ENCODE results near the gene SUGCT.
A peak's percentile ranks its signal among the peaks of the same experiment; 100 is the strongest.

Gene SUGCT

DNA sequence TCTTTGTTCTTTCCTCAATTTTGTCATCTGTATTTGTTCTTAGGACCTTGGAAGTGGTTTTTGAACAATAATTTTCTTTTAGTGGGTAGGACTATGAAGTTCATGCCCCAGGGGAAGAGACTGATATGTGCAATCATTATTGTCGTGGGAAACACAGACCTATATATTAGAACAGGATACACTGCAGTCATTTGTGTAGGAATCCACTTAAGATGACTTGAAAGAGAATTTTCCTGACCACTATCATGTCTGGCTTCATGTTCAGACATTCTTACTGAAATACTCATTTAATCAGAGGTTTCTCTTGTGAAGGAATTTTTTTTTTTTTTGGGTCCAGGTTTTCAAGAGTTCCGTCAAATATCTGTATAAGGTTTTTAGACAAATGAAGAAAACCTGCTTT is 163.6 kb downstream of the SUGCT start:
- Histone ChIP-seq H3K36me3 (ENCODE audit: control insufficient read depth, insufficient read depth, low read length) (no peaks in the 10 kb centered on the region), H3K4me1 (ENCODE audit: control insufficient read depth, insufficient read depth, low read length, poor library complexity, severe bottlenecking) (peaks cover 21% of the 10 kb centered on the region), H3K27ac (ENCODE audit: low read depth, low read length, severe bottlenecking) (peak overlapping the region; percentile 85), H3K4me3 (ENCODE audit: extremely low read depth, insufficient read depth, low read length, poor library complexity, severe bottlenecking) (no peak overlapping the region), H3K9me3 (ENCODE audit: control insufficient read depth, low read length) (peaks cover 7% of the 10 kb centered on the region)
- WGBS, 2 experiments (ENCODE audit: insufficient coverage in 2 of 2), result no CpG with 5 or more reads among the region's 2 CpGs

DNA sequence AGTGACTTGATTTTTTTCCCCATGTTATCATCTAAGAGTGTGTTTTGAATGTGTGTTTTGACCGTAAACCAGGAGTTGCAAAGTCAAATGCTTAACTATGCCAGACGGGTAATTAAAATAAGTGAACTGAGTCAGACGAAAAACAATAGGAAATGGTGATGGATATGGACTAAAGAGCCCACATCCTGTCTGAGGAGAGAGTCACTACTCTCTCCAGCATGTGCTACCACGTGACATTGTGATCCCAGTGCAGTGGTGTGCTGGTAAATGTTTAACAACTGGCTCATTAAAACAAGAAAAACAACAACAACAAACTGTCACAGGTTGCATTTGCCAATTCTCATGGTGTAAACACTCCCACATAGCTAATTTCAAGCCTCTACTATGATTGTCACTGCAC is 164.3 kb downstream of the SUGCT start:
- WGBS, 2 experiments (ENCODE audit: insufficient coverage in 2 of 2), result 75 to 84% methylated on average over 3 of the region's 4 CpGs
- Histone ChIP-seq H3K36me3 (ENCODE audit: control insufficient read depth, insufficient read depth, low read length) (no peaks in the 10 kb centered on the region), H3K9me3 (ENCODE audit: control insufficient read depth, low read length) (peaks cover 7% of the 10 kb centered on the region), H3K4me3 (ENCODE audit: extremely low read depth, insufficient read depth, low read length, poor library complexity, severe bottlenecking) (no peak overlapping the region), H3K27ac (ENCODE audit: low read depth, low read length, severe bottlenecking) (peak overlapping the region; percentile 85), H3K4me1 (ENCODE audit: control insufficient read depth, insufficient read depth, low read length, poor library complexity, severe bottlenecking) (peaks cover 21% of the 10 kb centered on the region)

DNA sequence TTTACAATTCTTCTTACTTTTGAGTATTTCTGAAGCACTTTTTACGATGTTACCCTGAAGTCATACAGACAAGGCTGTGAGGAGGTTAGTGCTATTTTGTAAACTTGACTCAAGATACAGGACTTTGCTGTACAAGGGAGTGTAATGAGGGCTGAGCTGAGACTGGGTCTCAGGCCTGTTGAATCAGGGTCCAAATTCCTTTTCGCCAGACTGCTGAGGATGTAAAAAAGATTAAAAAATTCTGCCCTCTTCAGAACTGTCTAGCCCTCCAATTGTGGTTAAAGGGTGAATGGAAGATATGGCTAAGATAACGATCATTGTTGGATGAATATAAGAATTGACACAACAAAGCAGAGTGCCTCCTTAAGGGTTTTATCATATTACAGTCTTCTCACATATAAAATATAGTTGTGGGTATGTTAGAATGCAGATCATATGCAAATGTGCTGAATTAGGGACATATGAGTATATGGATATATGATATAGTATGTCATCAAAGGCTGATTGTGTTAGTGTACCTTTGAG is 165.4 kb downstream of the SUGCT start:
- Histone ChIP-seq H3K36me3 (ENCODE audit: control insufficient read depth, insufficient read depth, low read length) (no peaks in the 10 kb centered on the region), H3K9me3 (ENCODE audit: control insufficient read depth, low read length) (peaks cover 7% of the 10 kb centered on the region), H3K27ac (ENCODE audit: low read depth, low read length, severe bottlenecking) (no peak overlapping the region), H3K4me1 (ENCODE audit: control insufficient read depth, insufficient read depth, low read length, poor library complexity, severe bottlenecking) (peaks cover 24% of the 10 kb centered on the region), H3K4me3 (ENCODE audit: extremely low read depth, insufficient read depth, low read length, poor library complexity, severe bottlenecking) (no peak overlapping the region)
- 90 to 100% methylated on average over 1 to 2 of the region's 3 CpGs for WGBS, 2 experiments (ENCODE audit: insufficient coverage in 2 of 2)

DNA sequence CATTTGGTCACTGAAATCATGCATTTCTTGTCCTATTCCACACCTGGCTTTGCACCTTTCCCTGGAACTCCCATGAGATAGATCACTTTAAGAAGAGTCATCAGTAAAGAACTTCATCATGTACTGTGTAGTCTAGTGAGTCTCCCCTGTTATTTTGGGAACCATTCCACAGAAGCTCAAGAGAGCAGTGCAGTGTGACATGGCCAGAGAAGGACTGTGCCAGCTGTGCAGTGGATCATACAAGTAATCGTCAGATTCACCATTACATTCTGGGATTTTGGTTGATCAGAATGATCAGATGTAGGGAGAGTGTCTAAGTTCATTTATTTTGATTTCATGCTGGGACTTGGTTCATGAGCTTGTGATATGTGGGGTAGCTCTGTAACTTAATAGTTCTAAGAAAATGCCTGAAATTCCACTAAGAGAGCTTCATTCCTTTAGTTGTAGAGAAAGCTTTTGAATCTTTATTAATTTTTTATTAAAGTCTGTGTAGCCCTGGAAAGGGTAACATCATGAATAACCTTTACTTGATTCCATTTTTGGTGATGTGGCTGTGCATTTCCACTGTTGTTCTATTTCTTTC is 166.8 kb downstream of the SUGCT start:
- WGBS, 2 experiments (ENCODE audit: insufficient coverage in 2 of 2), result 88 to 100% methylated on average over 1 of the region's 1 CpG
- no peak overlapping the region for H3K27ac ChIP-seq (ENCODE audit: low read depth, low read length, severe bottlenecking)
- H3K9me3 ChIP-seq (ENCODE audit: control insufficient read depth, low read length), result peaks cover 7% of the 10 kb centered on the region
- H3K4me3 ChIP-seq (ENCODE audit: extremely low read depth, insufficient read depth, low read length, poor library complexity, severe bottlenecking), result no peak overlapping the region
- no peaks in the 10 kb centered on the region for H3K36me3 ChIP-seq (ENCODE audit: control insufficient read depth, insufficient read depth, low read length)
- H3K4me1 ChIP-seq (ENCODE audit: control insufficient read depth, insufficient read depth, low read length, poor library complexity, severe bottlenecking), result peaks cover 26% of the 10 kb centered on the region

DNA sequence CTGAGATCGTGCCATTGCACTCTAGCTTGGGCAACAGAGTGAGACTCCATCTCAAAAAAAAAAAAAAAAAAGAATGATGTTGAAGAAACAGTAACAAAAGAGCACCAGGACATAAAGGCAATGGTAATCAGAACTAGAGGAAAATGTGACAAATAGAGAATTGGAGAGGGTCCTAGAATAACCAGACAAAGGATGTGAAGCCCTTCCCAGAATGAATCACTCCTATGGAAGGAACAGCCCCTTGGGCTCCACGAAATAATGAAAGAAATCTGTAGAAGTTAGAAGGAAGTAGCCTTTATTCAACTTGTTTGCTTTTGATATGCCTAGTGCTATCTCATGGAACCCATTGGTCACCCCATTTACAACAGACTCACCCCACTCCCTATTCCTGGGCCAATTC is 169.2 kb downstream of the SUGCT start:
- no peak overlapping the region for H3K4me3 ChIP-seq (ENCODE audit: extremely low read depth, insufficient read depth, low read length, poor library complexity, severe bottlenecking)
- H3K4me1 ChIP-seq (ENCODE audit: control insufficient read depth, insufficient read depth, low read length, poor library complexity, severe bottlenecking), result peaks cover 12% of the 10 kb centered on the region
- H3K27ac ChIP-seq (ENCODE audit: low read depth, low read length, severe bottlenecking), result no peak overlapping the region
- WGBS, 2 experiments (ENCODE audit: insufficient coverage in 2 of 2), result no CpG with 5 or more reads among the region's 2 CpGs
- H3K9me3 ChIP-seq (ENCODE audit: control insufficient read depth, low read length), result peaks cover 7% of the 10 kb centered on the region
- H3K36me3 ChIP-seq (ENCODE audit: control insufficient read depth, insufficient read depth, low read length), result no peaks in the 10 kb centered on the region

DNA sequence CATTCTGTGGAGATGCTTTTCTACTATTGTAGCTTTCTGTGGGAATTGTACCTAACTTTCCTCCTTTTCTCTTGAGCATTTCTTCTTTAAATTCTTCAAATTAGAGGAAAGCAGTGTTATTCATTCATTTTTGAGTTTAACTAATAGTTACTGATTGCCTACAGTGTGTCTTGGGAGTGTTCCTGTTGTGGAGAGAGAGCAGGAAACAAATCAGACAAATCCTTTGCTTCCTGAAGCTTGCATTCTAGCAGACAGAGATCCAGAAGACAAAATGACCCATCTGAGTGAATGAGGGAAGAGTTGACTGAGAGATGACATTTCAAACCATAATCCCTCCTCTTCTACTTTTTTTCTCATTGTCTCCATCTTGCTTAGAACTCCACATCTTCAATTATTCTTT is 170.4 kb downstream of the SUGCT start:
- Histone ChIP-seq H3K27ac (ENCODE audit: low read depth, low read length, severe bottlenecking) (peak overlapping the region; percentile 30), H3K9me3 (ENCODE audit: control insufficient read depth, low read length) (peaks cover under 1% of the 10 kb centered on the region), H3K36me3 (ENCODE audit: control insufficient read depth, insufficient read depth, low read length) (no peaks in the 10 kb centered on the region), H3K4me1 (ENCODE audit: control insufficient read depth, insufficient read depth, low read length, poor library complexity, severe bottlenecking) (peaks cover 12% of the 10 kb centered on the region), H3K4me3 (ENCODE audit: extremely low read depth, insufficient read depth, low read length, poor library complexity, severe bottlenecking) (no peak overlapping the region)

DNA sequence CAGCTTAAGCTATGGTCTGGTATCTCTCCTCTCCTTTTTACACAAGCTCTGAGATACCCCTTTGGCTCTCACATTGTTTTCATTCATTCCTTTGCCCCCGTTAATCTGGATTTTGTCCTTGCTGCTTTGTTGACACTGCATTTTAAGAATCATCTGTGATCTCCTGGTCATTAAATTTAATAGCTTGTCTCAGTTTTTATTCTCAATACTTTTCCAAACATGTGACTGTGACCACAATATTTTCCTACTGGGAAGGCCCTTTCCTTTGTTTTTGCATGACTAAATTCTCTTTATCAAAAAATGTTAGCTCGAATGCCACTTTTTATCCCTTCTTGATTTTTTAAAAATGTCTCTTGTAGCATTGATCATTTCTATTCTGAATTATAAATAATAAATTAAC is 171.2 kb downstream of the SUGCT start:
- H3K36me3 ChIP-seq (ENCODE audit: control insufficient read depth, insufficient read depth, low read length), result no peaks in the 10 kb centered on the region
- no peaks in the 10 kb centered on the region for H3K9me3 ChIP-seq (ENCODE audit: control insufficient read depth, low read length)
- H3K4me1 ChIP-seq (ENCODE audit: control insufficient read depth, insufficient read depth, low read length, poor library complexity, severe bottlenecking), result peaks cover 12% of the 10 kb centered on the region
- no peak overlapping the region for H3K27ac ChIP-seq (ENCODE audit: low read depth, low read length, severe bottlenecking)
- no peak overlapping the region for H3K4me3 ChIP-seq (ENCODE audit: extremely low read depth, insufficient read depth, low read length, poor library complexity, severe bottlenecking)
- 86% methylated on average over 1 of the region's 2 CpGs; no CpG with 5 or more reads in 1 of the 2 experiments for WGBS, 2 experiments (ENCODE audit: insufficient coverage in 2 of 2)

DNA sequence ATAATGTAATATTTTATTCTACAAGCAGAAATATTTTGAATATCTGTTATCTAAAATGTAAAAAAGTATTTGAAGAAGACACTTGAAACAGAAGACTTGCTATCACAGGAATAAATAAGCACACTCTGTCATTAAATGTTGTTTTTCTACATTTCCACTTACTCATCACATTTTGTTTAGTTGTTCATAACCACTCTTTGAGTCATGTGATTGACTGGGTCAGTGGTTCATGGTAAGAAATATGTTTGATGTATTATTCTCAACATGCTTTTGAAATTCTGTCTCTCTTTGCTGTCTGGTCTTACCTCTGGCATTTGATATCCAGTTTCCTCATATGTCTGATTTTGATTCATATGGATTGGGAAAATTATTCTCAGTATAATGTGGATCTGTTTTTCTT is 171.8 kb downstream of the SUGCT start:
- H3K9me3 ChIP-seq (ENCODE audit: control insufficient read depth, low read length), result no peaks in the 10 kb centered on the region
- no peak overlapping the region for H3K27ac ChIP-seq (ENCODE audit: low read depth, low read length, severe bottlenecking)
- peaks cover 12% of the 10 kb centered on the region for H3K4me1 ChIP-seq (ENCODE audit: control insufficient read depth, insufficient read depth, low read length, poor library complexity, severe bottlenecking)
- no peaks in the 10 kb centered on the region for H3K36me3 ChIP-seq (ENCODE audit: control insufficient read depth, insufficient read depth, low read length)
- no peak overlapping the region for H3K4me3 ChIP-seq (ENCODE audit: extremely low read depth, insufficient read depth, low read length, poor library complexity, severe bottlenecking)

DNA sequence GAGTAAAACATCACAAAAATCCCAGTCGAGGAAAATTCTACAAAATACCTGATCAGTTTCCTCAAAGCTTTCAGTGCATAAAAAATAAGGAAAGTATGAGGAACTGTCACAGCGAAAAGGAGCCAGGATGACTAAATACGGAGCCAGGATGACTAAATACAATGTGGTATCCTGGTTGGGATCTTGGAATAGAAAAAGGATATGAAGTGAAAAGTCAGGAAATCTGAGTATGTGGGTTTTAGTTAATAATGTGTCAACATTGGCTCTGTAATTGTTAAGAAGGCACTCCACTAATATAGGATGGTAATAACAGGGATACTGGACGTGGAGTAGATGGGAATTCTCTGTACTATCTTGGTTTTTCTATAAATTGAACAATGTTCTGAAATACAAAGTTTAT is 175.5 kb downstream of the SUGCT start:
- no peaks in the 10 kb centered on the region for H3K9me3 ChIP-seq (ENCODE audit: control insufficient read depth, low read length)
- no peaks in the 10 kb centered on the region for H3K36me3 ChIP-seq (ENCODE audit: control insufficient read depth, insufficient read depth, low read length)
- WGBS, 2 experiments (ENCODE audit: insufficient coverage in 2 of 2), result 80 to 90% methylated on average over 2 of the region's 4 CpGs
- peaks cover 4% of the 10 kb centered on the region for H3K4me1 ChIP-seq (ENCODE audit: control insufficient read depth, insufficient read depth, low read length, poor library complexity, severe bottlenecking)
- no peak overlapping the region for H3K27ac ChIP-seq (ENCODE audit: low read depth, low read length, severe bottlenecking)
- H3K4me3 ChIP-seq (ENCODE audit: extremely low read depth, insufficient read depth, low read length, poor library complexity, severe bottlenecking), result no peak overlapping the region

DNA sequence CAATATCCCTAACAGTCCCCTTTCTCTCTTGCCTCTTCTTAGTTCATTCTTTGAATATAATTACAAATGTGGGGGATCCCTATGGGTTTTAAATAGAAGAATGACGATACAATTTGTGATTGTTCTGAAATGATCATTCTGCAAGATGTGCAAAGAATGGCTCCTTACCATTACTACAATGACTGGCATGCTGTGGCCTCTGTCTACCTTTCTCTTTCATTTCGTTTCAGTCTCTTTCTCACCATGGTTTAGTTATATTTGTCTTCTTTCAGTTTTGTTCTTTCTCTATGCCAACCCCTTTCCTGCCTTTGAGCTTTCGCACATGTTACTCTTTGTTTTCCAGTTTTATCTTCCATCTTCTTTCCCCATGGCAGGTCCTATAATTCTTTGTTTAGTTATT is 176.5 kb downstream of the SUGCT start:
- no peak overlapping the region for H3K27ac ChIP-seq (ENCODE audit: low read depth, low read length, severe bottlenecking)
- 86 to 100% methylated on average over 1 to 2 of the region's 3 CpGs for WGBS, 2 experiments (ENCODE audit: insufficient coverage in 2 of 2)
- H3K36me3 ChIP-seq (ENCODE audit: control insufficient read depth, insufficient read depth, low read length), result no peaks in the 10 kb centered on the region
- no peak overlapping the region for H3K4me3 ChIP-seq (ENCODE audit: extremely low read depth, insufficient read depth, low read length, poor library complexity, severe bottlenecking)
- no peaks in the 10 kb centered on the region for H3K4me1 ChIP-seq (ENCODE audit: control insufficient read depth, insufficient read depth, low read length, poor library complexity, severe bottlenecking)
- no peaks in the 10 kb centered on the region for H3K9me3 ChIP-seq (ENCODE audit: control insufficient read depth, low read length)

DNA sequence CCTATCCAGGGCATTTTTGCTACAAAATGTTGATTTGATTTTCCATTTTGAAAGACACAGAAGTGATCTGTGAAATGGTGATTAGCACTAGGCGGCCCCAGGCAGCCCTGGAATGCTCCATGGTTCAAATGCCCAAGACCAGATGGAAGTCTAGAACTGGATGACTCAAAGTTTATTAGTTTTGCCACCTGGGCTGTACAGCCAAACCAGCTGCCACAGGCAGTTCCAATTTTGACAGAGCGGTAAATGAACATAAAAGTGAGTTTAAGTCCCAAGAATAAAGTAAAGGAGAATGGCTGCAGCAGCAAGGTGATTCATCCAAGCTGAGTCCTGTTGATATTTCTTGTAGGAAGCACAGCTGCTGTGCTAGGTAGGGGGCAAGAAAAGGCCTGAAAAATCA is 180.5 kb downstream of the SUGCT start:
- Histone ChIP-seq H3K9me3 (ENCODE audit: control insufficient read depth, low read length) (no peaks in the 10 kb centered on the region), H3K4me3 (ENCODE audit: extremely low read depth, insufficient read depth, low read length, poor library complexity, severe bottlenecking) (no peak overlapping the region), H3K36me3 (ENCODE audit: control insufficient read depth, insufficient read depth, low read length) (no peaks in the 10 kb centered on the region), H3K27ac (ENCODE audit: low read depth, low read length, severe bottlenecking) (no peak overlapping the region), H3K4me1 (ENCODE audit: control insufficient read depth, insufficient read depth, low read length, poor library complexity, severe bottlenecking) (no peaks in the 10 kb centered on the region)
- WGBS, 2 experiments (ENCODE audit: insufficient coverage in 2 of 2), result 100% methylated on average over 1 to 2 of the region's 2 CpGs
